ENCODE data around the gene PPP2R5C. TPM values are rescaled to one million over a fixed set of nuclear protein-coding genes. Genes with fewer than 3 reads are reported as not detected.

The PPP2R5C gene
- total and polyA plus RNA-seq, 2 donors from 2014 or later, result 65.6 to 129 TPM

- Histone ChIP-seq H3K4me3 (ENCODE audit: low read length in 3 of 3) (no peak overlapping the region), H3K27ac (ENCODE audit: low read depth in 2 of 2, low read length in 2 of 2) (no peak overlapping the region), H3K27me3 (ENCODE audit: control insufficient read depth, insufficient read depth, low read length) (no peaks in the 10 kb centered on the region), H3K4me1 (ENCODE audit: control insufficient read depth in 2 of 3, insufficient read depth in 2 of 3, low read depth in 1 of 3, low read length in 3 of 3) (no peaks in the 10 kb centered on the region), H3K9ac (ENCODE audit: low read length in 3 of 3) (no peak overlapping the region), H3K9me3 (ENCODE audit: control insufficient read depth in 2 of 3, insufficient read depth in 1 of 3, low read length in 3 of 3) (peaks cover 0 to 5% (median 0%) of the 10 kb centered on the region in 3 donors), H3K36me3 (ENCODE audit: control insufficient read depth in 2 of 3, insufficient read depth in 3 of 3, low read length in 3 of 3) (no peaks in the 10 kb centered on the region)
- FAIRE-seq (no peak), DNase-seq (no peak)
- intact Hi-C loops (cut with DNase I), result no loop called here
- no peak for TF ChIP-seq CTCF (IDR thresholded peaks at IDR 0.05; ENCODE audit: borderline replicate concordance, extremely low read depth, insufficient read depth)
These were observed 47.7 kb upstream of the PPP2R5C start for GRCh38 chr14:101713621-101714349.

DNA sequence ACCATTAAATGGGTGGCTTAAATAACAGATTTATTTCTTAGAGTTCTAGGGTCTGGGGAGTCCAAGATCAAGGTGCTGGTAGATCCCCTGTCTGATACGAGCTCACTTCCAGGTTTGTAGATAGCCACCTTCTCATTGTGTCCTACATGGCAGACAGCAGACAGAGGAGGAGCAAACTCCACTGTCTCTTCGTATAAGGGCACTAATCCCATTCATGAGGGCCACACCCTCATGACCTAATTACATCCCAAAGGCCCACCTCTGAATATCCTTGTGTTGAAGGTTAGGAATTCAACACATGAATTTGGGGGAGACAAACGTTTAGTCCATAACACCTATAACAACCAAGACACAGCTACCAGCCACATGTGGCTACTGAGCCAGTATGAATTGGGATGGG lies 47.1 kb upstream of the PPP2R5C start:
- no peak for FAIRE-seq
- intact Hi-C loops (cut with DNase I), result no loop called here
- no peak overlapping the region for H3K27ac ChIP-seq (ENCODE audit: low read depth in 2 of 2, low read length in 2 of 2)

GRCh38 chr14:101715210-101716076 lies 46.1 kb upstream of the PPP2R5C start:
- FAIRE-seq, result no peak
- H3K27me3 ChIP-seq (ENCODE audit: control insufficient read depth, insufficient read depth, low read length), result no peaks in the 10 kb centered on the region
- intact Hi-C loops (cut with DNase I), result no loop called here

More for the DNA sequence above, 47.1 kb upstream of the PPP2R5C start:
- DNase-seq, result no peak
- H3K9ac ChIP-seq (ENCODE audit: low read length in 3 of 3), result no peak overlapping the region
- no peaks in the 10 kb centered on the region for H3K36me3 ChIP-seq (ENCODE audit: control insufficient read depth in 2 of 3, insufficient read depth in 3 of 3, low read length in 3 of 3)
- no peaks in the 10 kb centered on the region for H3K4me1 ChIP-seq (ENCODE audit: control insufficient read depth in 2 of 3, insufficient read depth in 2 of 3, low read depth in 1 of 3, low read length in 3 of 3)
- no peak overlapping the region for H3K4me3 ChIP-seq (ENCODE audit: low read length in 3 of 3)
- peaks cover 0 to 5% (median 0%) of the 10 kb centered on the region in 3 donors for H3K9me3 ChIP-seq (ENCODE audit: control insufficient read depth in 2 of 3, insufficient read depth in 1 of 3, low read length in 3 of 3)
- TF ChIP-seq CTCF (IDR thresholded peaks at IDR 0.05; ENCODE audit: borderline replicate concordance, extremely low read depth, insufficient read depth), result no peak
- no peaks in the 10 kb centered on the region for H3K27me3 ChIP-seq (ENCODE audit: control insufficient read depth, insufficient read depth, low read length)

More at GRCh38 chr14:101715210-101716076, 46.1 kb upstream of the PPP2R5C start:
- Histone ChIP-seq H3K4me3 (ENCODE audit: low read length in 3 of 3) (no peak overlapping the region), H3K9me3 (ENCODE audit: control insufficient read depth in 2 of 3, insufficient read depth in 1 of 3, low read length in 3 of 3) (peaks cover 0 to 5% (median 0%) of the 10 kb centered on the region in 3 donors), H3K27ac (ENCODE audit: low read depth in 2 of 2, low read length in 2 of 2) (no peak overlapping the region), H3K36me3 (ENCODE audit: control insufficient read depth in 2 of 3, insufficient read depth in 3 of 3, low read length in 3 of 3) (no peaks in the 10 kb centered on the region), H3K4me1 (ENCODE audit: control insufficient read depth in 2 of 3, insufficient read depth in 2 of 3, low read depth in 1 of 3, low read length in 3 of 3) (peaks cover 2 to 4% (median 3%) of the 10 kb centered on the region in 3 donors), H3K9ac (ENCODE audit: low read length in 3 of 3) (no peak overlapping the region)
- no peak for DNase-seq
- no peak for TF ChIP-seq CTCF (IDR thresholded peaks at IDR 0.05; ENCODE audit: borderline replicate concordance, extremely low read depth, insufficient read depth)

All from kidney (tissue), 14 donors.